ENCODE data around the gene LDLR.

DNA sequence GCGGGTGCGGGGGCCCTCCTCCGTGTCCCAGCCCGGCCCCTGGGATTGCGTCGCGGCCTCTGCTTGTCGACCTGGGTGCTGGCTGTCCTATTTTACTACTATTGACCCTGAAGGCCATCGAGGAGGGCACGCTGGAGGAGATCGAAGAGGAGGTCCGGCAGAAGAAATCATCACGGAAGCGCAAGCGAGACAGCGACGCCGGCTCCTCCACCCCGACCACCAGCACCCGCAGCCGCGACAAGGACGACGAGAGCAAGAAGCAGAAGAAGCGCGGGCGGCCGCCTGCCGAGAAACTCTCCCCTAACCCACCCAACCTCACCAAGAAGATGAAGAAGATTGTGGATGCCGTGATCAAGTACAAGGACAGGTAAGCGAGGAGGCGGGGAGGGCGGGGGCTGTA is 48.1 kb upstream of the LDLR start:
- TF ChIP-seq, protein P1, sequence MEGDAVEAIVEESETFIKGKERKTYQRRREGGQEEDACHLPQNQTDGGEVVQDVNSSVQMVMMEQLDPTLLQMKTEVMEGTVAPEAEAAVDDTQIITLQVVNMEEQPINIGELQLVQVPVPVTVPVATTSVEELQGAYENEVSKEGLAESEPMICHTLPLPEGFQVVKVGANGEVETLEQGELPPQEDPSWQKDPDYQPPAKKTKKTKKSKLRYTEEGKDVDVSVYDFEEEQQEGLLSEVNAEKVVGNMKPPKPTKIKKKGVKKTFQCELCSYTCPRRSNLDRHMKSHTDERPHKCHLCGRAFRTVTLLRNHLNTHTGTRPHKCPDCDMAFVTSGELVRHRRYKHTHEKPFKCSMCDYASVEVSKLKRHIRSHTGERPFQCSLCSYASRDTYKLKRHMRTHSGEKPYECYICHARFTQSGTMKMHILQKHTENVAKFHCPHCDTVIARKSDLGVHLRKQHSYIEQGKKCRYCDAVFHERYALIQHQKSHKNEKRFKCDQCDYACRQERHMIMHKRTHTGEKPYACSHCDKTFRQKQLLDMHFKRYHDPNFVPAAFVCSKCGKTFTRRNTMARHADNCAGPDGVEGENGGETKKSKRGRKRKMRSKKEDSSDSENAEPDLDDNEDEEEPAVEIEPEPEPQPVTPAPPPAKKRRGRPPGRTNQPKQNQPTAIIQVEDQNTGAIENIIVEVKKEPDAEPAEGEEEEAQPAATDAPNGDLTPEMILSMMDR (IDR thresholded peaks at IDR 0.05): no peak
- TF ChIP-seq POLR2A (IDR thresholded peaks at IDR 0.05): no peak
